ENCODE data around the gene PIK3CD. TPM values are rescaled to one million over a fixed set of nuclear protein-coding genes. Genes with fewer than 3 reads are reported as not detected.

PIK3CD gene
- 1 to 10 TPM; 1.8 to 6.1 (median 2.8) TPM for polyA plus RNA-seq (ENCODE audit: insufficient read length in 10 of 10)
- long read RNA-seq, donor 1 = 0 reads
- long read RNA-seq, donor 2 = 0 reads
- long read RNA-seq, donor 3 = 0 reads
- long read RNA-seq, donor 4 = 0 reads
- long read RNA-seq, donor 5 = 0 reads
- long read RNA-seq, donor 6, partial matches to known transcripts = 73 of 138 reads
- long read RNA-seq, donor 6, other reads (novel, unspliced or antisense) = 65 of 138 reads
- long read RNA-seq, donor 7 = 0 reads
- long read RNA-seq, donor 8 = 0 reads
- long read RNA-seq, donor 9 = 0 reads

GRCh38 chr1:9651565-9652378 is at the start of gene PIK3CD:
TSS of gene PIK3CD (plus strand) at chr1:9651731. CDS start at chr1:9710456, 58,725 bp downstream.
- DNase-seq = peak in 2 of 3 donors; percentile 31 to 68

- DNase-seq = no peak
Measured at GRCh38 chr1:9601942-9602793, 49.4 kb upstream of the PIK3CD start.

- no peak for DNase-seq
Measured at GRCh38 chr1:9602794-9603167, 48.8 kb upstream of the PIK3CD start.

GRCh38 chr1:9603307-9603706 is 48.2 kb upstream of the PIK3CD start:
- DNase-seq = no peak

GRCh38 chr1:9603766-9604753 is 47.5 kb upstream of the PIK3CD start:
- DNase-seq = no peak

- DNase-seq = no peak
Measured at GRCh38 chr1:9604836-9605235, 46.7 kb upstream of the PIK3CD start.

GRCh38 chr1:9605946-9606455 is 45.5 kb upstream of the PIK3CD start:
- DNase-seq = no peak

GRCh38 chr1:9606458-9606857 is 45.1 kb upstream of the PIK3CD start:
- DNase-seq = no peak

- DNase-seq = no peak
Measured at GRCh38 chr1:9606948-9607347, 44.6 kb upstream of the PIK3CD start.

GRCh38 chr1:9607352-9607751 is 44.2 kb upstream of the PIK3CD start:
- DNase-seq = no peak

GRCh38 chr1:9609998-9610397 is 41.5 kb upstream of the PIK3CD start:
- DNase-seq = no peak

GRCh38 chr1:9610548-9610947 is 41.0 kb upstream of the PIK3CD start:
- no peak for DNase-seq

GRCh38 chr1:9611716-9612115 is 39.8 kb upstream of the PIK3CD start:
- no peak for DNase-seq

- no peak for DNase-seq
Measured at GRCh38 chr1:9612162-9612845, 39.2 kb upstream of the PIK3CD start.

GRCh38 chr1:9612871-9613624 is 38.5 kb upstream of the PIK3CD start:
- no peak for DNase-seq

- no peak for DNase-seq
Measured at GRCh38 chr1:9613625-9614299, 37.8 kb upstream of the PIK3CD start.

- DNase-seq = peak in 1 of 3 donors; percentile 38
Measured at GRCh38 chr1:9615316-9616063, 36.0 kb upstream of the PIK3CD start.
